ENCODE data around the gene PTK6.

Gene PTK6

GRCh38 chr20:63568986-63569949 lies 32.1 kb upstream of the PTK6 start:
- DNase-seq: no peak

- DNase-seq: no peak
Measured at GRCh38 chr20:63568170-63568981, 31.2 kb upstream of the PTK6 start.

DNA sequence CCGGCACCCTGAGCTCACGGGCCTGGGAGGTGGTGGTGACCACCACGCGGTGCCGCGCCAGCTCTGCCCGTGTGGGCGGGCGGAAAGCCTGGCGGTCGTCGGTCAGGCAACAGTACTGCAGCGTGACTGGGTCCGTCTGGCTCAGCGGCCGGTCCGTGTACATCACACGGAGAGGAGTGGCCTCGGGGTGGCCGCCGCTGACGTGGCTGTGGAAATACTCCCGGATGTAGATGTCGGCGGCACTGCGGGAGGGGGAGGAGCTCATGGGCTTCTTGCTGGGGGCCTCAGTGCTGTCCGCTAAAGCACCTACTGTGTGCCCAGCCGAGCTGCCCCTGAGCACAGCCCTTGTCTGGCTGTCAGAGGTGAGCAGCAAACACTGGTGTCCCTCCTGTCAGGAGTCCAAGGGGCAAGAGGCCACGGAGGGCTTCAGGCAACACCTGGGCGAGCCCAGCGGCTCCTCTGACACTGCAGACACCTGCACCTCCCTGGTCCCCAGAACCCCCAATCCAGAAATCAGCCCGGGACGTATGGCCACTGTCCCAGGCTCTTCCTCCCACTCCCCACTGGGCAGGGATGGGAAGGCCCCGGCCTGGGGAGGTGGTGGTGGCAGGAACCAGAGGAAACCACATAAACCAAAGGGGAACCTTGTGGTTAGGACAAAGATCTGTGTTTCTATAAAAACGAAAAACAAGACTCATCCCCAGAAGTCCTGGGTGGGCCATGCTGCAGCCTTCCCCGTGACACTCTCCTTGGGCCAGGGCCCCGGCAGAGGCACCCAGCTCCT lies 30.4 kb upstream of the PTK6 start:
- peak; percentile 71 to 76 for DNase-seq

GRCh38 chr20:63567136-63567385 lies 29.9 kb upstream of the PTK6 start:
- peak in 1 of 2 donors; percentile 35 for DNase-seq

GRCh38 chr20:63566395-63567135 lies 29.4 kb upstream of the PTK6 start:
- no peak for DNase-seq

DNA sequence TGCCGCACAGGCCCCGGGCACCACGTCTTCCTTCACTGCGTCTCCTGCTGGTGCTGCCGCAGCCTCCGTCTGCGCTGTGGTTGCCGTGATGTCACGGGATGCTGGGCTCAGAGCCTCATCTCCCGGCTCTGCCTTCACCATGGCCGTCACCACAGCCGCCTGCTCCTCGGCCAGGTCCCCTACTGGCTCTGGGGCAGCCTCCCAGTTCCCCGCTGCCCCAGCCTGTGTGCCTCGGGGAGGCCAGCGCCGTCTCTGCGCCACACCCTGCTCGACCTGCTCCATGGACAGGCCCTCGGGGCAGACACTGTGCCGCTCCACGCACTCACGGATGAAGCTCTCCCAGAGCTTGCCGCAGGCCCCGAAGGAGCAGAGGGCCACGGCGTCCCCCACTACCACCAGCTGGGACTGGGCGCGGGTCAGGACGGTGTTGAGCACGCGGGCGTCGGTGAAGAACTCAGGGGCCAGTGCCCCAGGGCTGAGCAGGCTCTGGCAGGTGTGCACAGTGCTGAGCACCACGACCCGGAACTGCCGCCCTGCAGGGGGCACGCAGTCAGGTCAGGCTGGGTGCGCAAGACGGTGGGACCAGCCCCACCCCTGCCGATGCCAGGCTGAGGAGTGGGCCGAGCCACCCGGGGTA lies 28.6 kb upstream of the PTK6 start:
- no peak for DNase-seq

- no peak for DNase-seq
Measured at GRCh38 chr20:63565021-63565698, 28.0 kb upstream of the PTK6 start.

DNA sequence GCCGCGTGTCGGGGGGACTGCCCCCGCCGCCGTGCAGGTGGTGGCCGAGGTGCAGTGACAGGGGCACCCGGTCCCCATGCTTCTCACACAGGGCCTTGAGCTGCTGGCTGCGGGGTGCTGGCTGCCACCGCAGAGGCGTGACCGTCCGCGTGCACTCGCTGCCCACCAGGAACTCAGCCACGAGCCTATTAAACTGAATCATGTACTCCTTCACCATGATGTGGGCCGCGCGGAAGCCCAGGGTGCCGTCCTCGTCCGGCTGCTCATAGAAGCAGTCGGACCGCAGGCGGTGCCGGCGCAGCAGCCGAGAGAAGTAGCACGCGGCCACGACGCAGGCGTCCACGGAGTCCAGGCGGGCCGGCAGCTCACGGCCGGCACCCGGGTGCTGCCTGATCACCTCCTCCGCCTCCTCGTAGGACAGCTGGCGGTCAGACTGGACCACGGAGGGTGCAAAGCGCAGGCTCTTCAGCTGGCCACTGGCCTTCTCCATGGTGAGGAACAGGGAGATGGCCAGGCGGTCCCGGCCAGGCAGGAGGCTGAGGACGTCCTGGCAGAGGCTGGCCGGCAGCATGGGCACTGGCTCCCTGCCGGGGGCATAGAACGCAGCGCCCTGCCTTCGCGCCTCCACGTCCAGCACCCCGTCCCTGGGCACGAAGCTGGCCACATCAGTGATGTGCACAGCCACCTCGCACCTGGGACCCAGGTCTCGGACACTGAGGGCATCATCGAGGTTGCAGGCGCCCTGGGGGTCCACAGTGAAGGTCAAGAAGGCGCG lies 27.0 kb upstream of the PTK6 start:
- DNase-seq: no peak

DNA sequence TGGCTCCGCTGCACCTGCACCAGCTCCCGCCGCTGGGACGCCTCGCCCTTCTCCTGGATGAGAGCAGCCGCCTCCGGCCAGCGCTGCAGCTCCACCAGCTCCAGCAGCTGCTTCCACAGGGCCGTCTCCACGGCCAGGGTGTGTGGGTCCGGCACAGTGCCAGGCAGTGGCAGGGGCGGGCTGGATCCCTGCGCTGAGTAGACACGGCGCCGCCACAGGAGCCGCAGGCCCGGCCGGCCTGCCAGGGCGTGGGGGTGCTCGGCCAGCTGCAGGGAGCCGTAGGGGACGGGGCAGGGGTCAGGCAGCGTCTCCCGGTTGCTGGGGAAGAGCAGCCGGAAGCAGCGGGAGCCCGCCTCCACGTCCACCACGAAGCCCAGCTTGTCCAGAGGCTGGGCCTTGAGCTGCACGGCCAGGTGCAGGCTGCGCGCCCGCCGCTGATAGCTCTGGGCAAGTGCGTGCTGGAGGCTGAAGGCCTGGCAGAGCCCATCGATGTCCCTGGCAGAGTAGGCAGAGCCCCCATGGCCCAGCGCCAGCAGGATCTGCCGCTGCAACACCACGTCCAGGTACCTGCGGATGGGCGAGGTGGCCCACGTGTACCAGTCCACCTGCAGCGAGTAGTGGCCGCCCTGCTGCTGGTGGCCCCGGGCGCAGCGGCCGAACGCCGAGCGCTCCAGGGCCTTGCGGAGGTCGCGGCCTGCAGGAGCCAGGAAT lies 26.2 kb upstream of the PTK6 start:
- DNase-seq: no peak

DNA sequence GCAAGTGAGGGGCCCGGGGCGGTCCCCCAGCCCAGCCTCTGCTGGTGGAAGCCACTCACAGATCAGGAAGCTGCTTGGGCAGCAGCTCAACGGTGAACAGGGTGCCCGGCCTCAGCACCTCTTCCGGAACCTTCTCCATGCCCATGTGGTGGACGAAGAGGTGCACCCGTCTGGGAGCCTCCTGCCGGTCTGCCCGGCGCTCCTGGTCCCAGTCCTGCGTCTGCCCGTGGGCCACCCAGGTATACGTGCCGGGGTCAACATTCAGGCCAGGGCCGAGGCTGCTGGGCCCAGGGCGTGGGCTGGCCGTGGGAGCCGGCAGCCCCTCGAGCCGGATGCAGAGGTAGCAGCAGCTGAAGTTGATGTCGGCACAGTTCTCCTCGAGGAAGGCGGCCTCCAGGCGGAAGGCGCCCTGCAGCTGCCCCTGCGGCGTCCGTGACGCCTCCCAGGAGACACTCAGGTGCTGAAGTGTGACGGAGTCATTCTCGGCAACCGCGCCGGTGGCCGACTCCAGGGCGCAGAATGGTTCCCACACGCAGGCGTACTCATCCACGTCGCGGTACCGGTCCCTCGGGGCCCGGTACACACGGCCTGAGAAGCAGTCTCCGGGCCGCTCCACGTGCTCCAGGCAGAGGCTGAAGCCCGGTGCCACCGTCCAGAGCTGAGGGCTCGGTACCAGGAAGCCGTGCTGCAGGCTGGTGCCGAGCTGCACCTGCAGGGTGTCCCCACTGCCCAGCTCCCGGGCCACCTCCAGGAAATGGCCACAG lies 25.5 kb upstream of the PTK6 start:
- DNase-seq: no peak

DNA sequence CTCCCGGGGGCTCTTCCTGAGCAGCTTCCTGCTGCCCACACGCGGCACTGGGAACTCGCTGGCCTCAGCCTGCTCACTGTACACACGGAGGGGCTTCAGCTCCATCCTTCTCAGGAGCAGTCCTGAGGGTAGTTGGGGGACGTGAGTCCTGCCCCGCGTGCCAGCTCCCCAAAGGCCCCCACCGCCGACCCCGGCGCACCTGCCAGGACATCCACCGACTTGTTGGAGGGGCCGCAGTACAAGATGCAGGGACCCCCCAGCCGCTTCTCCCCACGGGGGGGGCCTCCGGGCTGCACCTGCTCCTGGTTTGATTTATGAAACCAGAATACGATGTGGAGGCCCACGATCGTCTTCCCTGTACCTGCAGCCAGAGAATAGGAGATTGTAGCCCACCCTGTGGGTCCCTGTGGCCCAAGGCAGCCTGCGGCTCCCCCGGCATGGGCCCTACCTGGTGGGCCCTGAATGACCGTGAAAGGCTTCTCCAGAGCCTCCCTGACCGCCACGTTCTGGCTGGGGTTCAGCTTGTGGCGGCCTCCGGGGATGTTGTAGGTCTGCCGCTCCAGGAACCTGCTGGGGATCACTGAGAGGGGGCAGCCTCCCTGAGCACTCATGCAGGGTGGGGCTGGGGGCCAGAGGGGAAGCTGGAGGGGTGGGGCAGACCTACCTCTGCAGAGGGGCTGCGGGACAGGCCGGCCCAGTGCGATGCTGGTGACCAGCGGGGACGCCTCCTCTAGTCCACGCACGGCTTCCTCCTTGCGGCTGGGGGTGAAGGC lies 24.6 kb upstream of the PTK6 start:
- no peak for DNase-seq

- no peak for DNase-seq
Measured at GRCh38 chr20:63560856-63561609, 23.9 kb upstream of the PTK6 start.

- DNase-seq: no peak
Measured at GRCh38 chr20:63560333-63560805, 23.2 kb upstream of the PTK6 start.

DNA sequence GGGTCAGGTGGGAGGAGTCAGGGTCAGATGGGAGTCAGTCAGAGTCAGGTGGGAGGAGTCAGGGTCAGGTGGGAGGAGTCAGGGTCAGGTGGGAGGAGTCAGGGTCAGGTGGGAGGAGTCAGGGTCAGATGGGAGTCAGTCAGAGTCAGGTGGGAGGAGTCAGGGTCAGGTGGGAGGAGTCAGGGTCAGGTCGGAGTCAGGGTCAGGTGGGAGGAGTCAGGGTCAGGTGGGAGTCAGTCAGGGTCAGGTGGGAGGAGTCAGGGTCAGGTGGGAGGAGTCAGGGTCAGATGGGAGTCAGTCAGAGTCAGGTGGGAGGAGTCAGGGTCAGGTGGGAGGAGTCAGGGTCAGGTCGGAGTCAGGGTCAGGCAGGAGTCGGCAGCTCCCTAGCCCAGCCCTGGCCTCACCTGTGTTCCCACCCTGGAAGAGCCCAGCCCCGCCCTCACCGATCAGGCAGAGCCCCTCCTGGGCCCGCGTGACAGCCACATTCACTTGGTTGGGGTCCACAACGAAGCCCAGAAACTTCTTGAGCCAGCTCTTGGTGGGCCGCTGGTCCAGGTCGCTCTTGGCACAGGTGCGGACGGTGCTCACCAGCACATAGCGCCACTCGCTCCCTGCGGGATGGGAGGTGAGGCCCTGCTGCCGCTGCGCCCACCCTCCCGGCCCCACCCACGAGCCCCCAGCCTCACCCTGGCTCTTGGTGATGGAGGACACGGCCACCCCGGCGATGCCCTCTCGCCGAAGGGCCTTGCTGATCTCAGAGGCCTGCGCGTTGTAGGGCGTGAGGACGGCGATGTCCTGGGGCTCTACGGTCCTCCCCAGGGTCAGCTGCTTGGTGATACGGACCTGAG lies 22.5 kb upstream of the PTK6 start:
- DNase-seq: peak; percentile 70 to 72

DNA sequence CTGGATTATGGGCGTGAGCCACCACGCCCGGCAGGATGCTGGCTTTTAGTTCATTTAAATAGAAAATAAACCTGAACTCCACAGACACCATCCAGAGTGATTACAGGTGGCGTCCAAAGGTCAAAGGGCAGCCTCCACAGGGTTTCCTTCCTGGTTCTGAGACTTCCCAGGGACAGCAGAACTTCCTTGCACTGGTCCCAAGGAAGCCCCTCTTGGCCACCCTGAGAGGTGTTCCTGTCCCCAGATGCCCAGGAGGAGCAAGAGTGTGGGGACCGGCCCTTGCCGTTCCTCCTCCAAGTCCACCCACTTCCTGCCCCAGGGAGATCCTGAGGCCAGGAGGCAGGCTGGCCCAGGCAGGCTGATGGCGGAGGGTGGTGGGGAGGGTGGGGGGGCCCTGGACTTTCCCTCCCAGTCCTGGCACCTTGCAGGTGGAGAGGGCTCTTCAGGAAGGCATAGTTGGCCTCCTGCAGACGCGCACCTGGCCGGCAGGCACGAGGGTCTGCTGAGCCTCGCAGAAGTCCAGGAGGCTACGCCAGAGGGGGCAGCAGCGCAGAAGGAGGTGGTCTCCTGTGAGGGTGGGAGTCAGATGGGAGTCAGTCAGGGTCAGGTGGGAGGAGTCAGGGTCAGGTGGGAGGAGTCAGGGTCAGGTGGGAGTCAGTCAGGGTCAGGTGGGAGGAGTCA lies 21.8 kb upstream of the PTK6 start:
- DNase-seq: no peak

DNA sequence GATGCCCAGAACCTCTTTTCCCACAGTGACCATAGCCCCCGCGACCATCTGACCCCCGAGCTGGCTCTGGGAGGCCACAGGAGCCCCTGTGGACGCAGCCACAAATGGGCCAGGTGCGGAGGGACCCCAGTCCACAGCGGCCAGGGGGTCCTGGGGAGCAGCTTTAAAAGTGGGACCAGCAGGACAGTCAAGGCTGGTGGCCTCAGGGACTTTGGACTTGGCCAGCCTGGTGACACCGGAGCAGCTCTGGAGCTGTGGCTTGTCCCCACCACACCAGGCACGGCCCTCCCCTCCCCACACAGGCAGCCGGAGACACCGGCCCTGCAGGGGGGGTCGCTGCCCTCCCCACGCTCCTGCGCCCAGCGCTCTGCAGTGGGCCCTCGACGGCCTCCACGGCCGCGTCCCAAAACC lies 20.3 kb upstream of the PTK6 start:
- DNase-seq: no peak
